PC-3 (cell line): Measurements from ENCODE around the gene DCTN3. TPM values are rescaled to one million over a fixed set of nuclear protein-coding genes. Genes with fewer than 3 reads are reported as not detected.

ENCODE experiments used
- ATAC-seq: fragments of 200-7000 bp; cut with Tn5 transposase; 2 replicates; pipeline ENCODE4 v1.9.1; 2020; ENCODE audit warnings: mild to moderate bottlenecking, moderate library complexity
- BruUV-seq: library from RNA; stranded (reverse); fragments of 400-500 nt; replicated peaks from 2 replicates; lab custom pipeline; 2021; lab: Mats Ljungman, UMichigan
- CTCF ChIA-PET: fragments of 300-600 bp; sonication (Branson Sonifier 250); formaldehyde crosslinking; loops from one replicate; lab custom pipeline; 2022; ENCODE audit warnings: antibody characterized with exemption; lab: Charles Lee
- POLR2A ChIA-PET: fragments of 300-600 bp; sonication (Branson Sonifier 250); formaldehyde crosslinking; loops from one replicate; lab custom pipeline; 2022; ENCODE audit warnings: antibody characterized with exemption; ENCODE audit not compliant: unreplicated experiment; lab: Charles Lee
- DNase-seq: peaks from one replicate; pipeline ENCODE4 v3.0.0-alpha.2; 2015
- H2AFZ ChIP-seq: fragments of 300-600 bp; sonication (generic); 2 replicates; pipeline ENCODE4 v1.6.0; 2016; ENCODE audit warnings: antibody characterized with exemption, low read length
- H3F3A ChIP-seq: fragments of 300-600 bp; sonication (generic); one replicate; pipeline ENCODE4 v1.6.0; 2017; ENCODE audit warnings: antibody characterized with exemption, low read length, control low read depth, mild to moderate bottlenecking; ENCODE audit not compliant: unreplicated experiment
- H3K27ac ChIP-seq: fragments of 300-600 bp; sonication (generic); 2 replicates; pipeline ENCODE4 v1.5.1; 2016; ENCODE audit warnings: mild to moderate bottlenecking, low read length
- H3K27me3 ChIP-seq: fragments of 300-600 bp; sonication (generic); 2 replicates; pipeline ENCODE4 v1.6.1; 2016; ENCODE audit warnings: low read length, mixed read lengths
- H3K36me3 ChIP-seq: fragments of 300-600 bp; sonication (generic); 2 replicates; pipeline ENCODE4 v1.6.1; 2016; ENCODE audit warnings: low read depth, mixed run types, low read length, mixed read lengths
- H3K4me1 ChIP-seq: fragments of 300-600 bp; sonication (generic); 2 replicates; pipeline ENCODE4 v1.5.1; 2016; ENCODE audit warnings: low read length; ENCODE audit not compliant: insufficient read depth
- H3K4me2 ChIP-seq: fragments of 300-600 bp; sonication (generic); 2 replicates; pipeline ENCODE4 v1.6.0; 2016; ENCODE audit warnings: low read length
- H3K4me3 ChIP-seq: fragments of 300-600 bp; sonication (generic); 2 replicates; pipeline ENCODE4 v1.5.1; 2016; ENCODE audit warnings: mild to moderate bottlenecking, low read length, mixed read lengths
- H3K79me2 ChIP-seq: fragments of 300-600 bp; sonication (generic); 2 replicates; pipeline ENCODE4 v1.6.1; 2017; ENCODE audit warnings: low read length, mixed read lengths
- H3K9ac ChIP-seq: fragments of 300-600 bp; sonication (generic); 2 replicates; pipeline ENCODE4 v1.6.0; 2016; ENCODE audit warnings: mild to moderate bottlenecking, low read length
- H3K9me2 ChIP-seq: fragments of 300-600 bp; sonication (generic); replicated peaks from 2 replicates; pipeline ENCODE4 v1.6.1; 2016; ENCODE audit warnings: mixed run types, low read length, mixed read lengths
- H3K9me3 ChIP-seq: fragments of 300-600 bp; sonication (generic); 2 replicates; pipeline ENCODE4 v1.6.1; 2016; ENCODE audit warnings: low read length, mixed read lengths
- H4K20me1 ChIP-seq: fragments of 300-600 bp; sonication (generic); 2 replicates; pipeline ENCODE4 v1.6.1; 2016; ENCODE audit warnings: low read length, mixed read lengths
- CTCF ChIP-seq: fragments of 300-600 bp; sonication (generic); conservative IDR thresholded peaks from 2 replicates; pipeline ENCODE4 v1.5.1; 2017; ENCODE audit warnings: antibody characterized with exemption, low read depth, mild to moderate bottlenecking, low read length
- EZH2 ChIP-seq: fragments of 300-600 bp; sonication (generic); IDR thresholded peaks from one replicate; pipeline ENCODE4 v1.6.1; 2017; ENCODE audit warnings: antibody characterized with exemption, mild to moderate bottlenecking, low read length; ENCODE audit not compliant: unreplicated experiment
- EZH2phosphoT487 ChIP-seq: fragments of 300-600 bp; sonication (generic); IDR thresholded peaks from 2 replicates; pipeline ENCODE4 v1.6.1; 2018; ENCODE audit warnings: mild to moderate bottlenecking, antibody characterized with exemption, low read length, borderline replicate concordance
- intact Hi-C: fragments of 100-400 bp; cut with micrococcal nuclease; formaldehyde crosslinking; loops from 2 replicates; pipeline ENCODE4 v1.9.0; 2023
- total RNA-seq: library from RNA; depleted of rRNA; stranded (reverse); fragments of >200 nt; gene quantifications from 2 replicates; pipeline ENCODE4 v1.2.3, GENCODE V29; 2014

Gene DCTN3
- total RNA-seq, 1 experiment from 2014 or later: 102 TPM

DNA sequence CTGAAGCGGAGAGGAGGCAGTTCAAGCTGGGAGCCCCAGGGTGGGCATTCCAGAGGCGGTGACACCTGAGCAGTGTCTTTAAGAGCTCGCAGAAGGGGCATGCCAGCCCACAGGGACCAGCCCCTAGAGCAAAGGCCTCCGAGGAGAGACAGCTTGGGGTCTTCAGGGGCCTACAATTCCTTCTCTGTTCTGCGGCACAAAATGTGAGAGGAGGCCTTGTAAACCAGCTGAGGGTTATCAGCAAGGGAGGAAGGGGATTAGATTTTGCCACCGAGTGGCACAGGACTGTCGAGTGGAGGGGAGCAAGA is 17.8 kb upstream of the DCTN3 start:
- TSS peak; percentile 89 for BruUV-seq

GRCh38 chr9:34637356-34638137 is 17.3 kb upstream of the DCTN3 start, which contains the start of gene SIGMAR1:
Gene SIGMAR1, minus strand, starts transcription at chr9:34637787. Its CDS starts 90 bp downstream, at chr9:34637697.
- CTCF ChIA-PET: interaction anchor here (1.4 kb wide), 1 partner anchor 9 kb away, joined by 3 read pairs; no protein-coding TSS in a partner anchor
- Histone ChIP-seq H3K79me2 (peaks cover 25% of the 10 kb centered on the region), H2AFZ (peak within 1 kb of the TSS; percentile 89), H3K36me3 (no peaks in the 10 kb centered on the region), H3F3A (no peaks in the 10 kb centered on the region), H3K4me1 (peaks cover 5% of the 10 kb centered on the region; the same call in 1 of the 2 replicates), H3K9me2 (no peaks in the 10 kb centered on the region), H3K27me3 (no peaks in the 10 kb centered on the region), H3K4me3 (peak within 1 kb of the TSS; percentile 76), H4K20me1 (0 out of 2 replicates have a peak, but pooled peaks cover 4% of the 10 kb centered on the region), H3K9me3 (no peaks in the 10 kb centered on the region), H3K4me2 (peak within 1 kb of the TSS; percentile 93), H3K9ac (peak within 1 kb of the TSS; percentile 92), H3K27ac (no peak within 1 kb of the TSS)
- POLR2A ChIA-PET: interaction anchor here (0.6 to 0.7 kb wide), 2 partner anchors 9 kb away, joined by 3 to 5 read pairs; partner anchors contain the start of gene GALT
- intact Hi-C loops: no loop called here
- no TSS peak for BruUV-seq
- TF ChIP-seq CTCF (no peak), EZH2 (no peak), EZH2phosphoT487 (no peak)
- peak; percentile 85 for ATAC-seq
- DNase-seq: peak; percentile 85

More for the DNA sequence above, 17.8 kb upstream of the DCTN3 start:
- Histone ChIP-seq H3K9ac (peak overlapping the region; percentile 92), H3K36me3 (no peaks in the 10 kb centered on the region), H3K9me2 (no peaks in the 10 kb centered on the region), H3F3A (no peaks in the 10 kb centered on the region), H3K4me2 (peak overlapping the region; percentile 93), H3K4me1 (peaks cover 5% of the 10 kb centered on the region; the same call in 1 of the 2 replicates), H3K27me3 (no peaks in the 10 kb centered on the region), H4K20me1 (0 out of 2 replicates have a peak, but pooled peaks cover 4% of the 10 kb centered on the region), H3K79me2 (peaks cover 25% of the 10 kb centered on the region), H3K27ac (no peak overlapping the region), H3K4me3 (peak overlapping the region; percentile 76), H2AFZ (peak overlapping the region; percentile 89), H3K9me3 (no peaks in the 10 kb centered on the region)
- ChIA-PET CTCF (interaction anchor here (1.4 kb wide), 1 partner anchor 9 kb away, joined by 3 read pairs; no protein-coding TSS in a partner anchor), POLR2A (interaction anchor here (0.6 kb wide), 1 partner anchor 10 kb away, joined by 5 read pairs; no protein-coding TSS in a partner anchor)
- TF ChIP-seq EZH2 (no peak), CTCF (no peak), EZH2phosphoT487 (no peak)
- DNase-seq: no peak
- intact Hi-C loops: no loop called here
- ATAC-seq: no peak
